Measurements from ENCODE around the gene CD151.

DNA sequence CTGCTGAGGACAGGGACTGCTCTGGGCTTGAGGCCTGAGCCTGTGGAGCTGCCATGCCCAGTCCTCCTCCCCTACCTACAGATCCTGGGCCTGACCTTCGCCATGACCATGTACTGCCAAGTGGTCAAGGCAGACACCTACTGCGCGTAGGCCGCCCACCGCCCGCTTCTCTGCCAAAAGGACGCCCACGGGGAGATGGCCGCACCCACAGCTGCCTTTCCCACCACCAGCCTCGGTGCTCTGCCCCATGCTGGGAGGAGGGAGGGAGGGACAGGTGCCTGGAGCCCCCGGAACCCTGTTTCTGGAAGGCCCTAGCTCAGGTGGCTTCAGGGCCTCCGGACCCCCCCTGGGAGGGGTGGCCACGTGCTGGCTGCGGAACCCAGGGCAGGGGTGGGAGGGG lies 33.7 kb downstream of the CD151 start:
- TF ChIP-seq ZNF274 (IDR thresholded peaks at IDR 0.05; ENCODE audit: low read depth, low read length) (no peak), YY1 (IDR thresholded peaks at IDR 0.05; ENCODE audit: insufficient read depth, insufficient read length) (no peak)

All from NT2/D1 (cell line).